ENCODE measurements around the gene HORMAD2. TPM values are rescaled to one million over a fixed set of nuclear protein-coding genes. Genes with fewer than 3 reads are reported as not detected.
"Not testable (repeated sequence)": the region's sequence is repeated elsewhere in the genome, so short reads cannot be mapped to it uniquely, and the experiment has no call there.

The HORMAD2 gene
- total RNA-seq, 1 experiment from 2014 or later = not detected

DNA sequence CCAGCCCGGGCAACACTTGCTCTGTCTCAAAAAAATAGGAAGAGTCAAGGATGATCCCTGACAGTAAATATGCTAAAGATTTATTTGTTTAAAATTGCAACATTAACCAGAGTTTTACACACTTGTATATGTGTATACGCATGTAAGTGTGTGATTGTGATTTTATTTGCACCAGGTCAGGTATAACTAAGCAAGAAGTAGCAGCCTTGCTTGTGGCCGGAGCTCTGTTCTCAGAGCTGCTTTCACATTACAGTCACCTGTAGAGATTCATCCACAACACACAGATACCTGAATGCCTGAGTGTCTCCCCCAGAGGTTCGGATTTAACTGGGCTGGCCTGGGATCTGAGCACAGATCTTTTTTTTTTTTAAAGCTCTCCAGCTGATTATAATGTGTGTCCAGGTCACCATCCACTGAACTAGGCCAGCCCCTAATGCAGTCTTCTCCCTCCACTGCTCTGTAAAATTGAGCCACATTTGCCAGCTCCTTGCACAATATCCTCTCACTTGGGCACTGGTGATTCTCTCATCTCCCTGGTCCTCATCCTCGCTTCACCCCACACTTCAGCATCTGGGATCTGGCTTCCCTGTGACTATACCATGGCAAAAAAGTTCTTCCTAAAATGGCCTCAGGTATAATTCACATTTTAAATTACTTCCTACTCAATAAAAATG lies 118.0 kb downstream of the HORMAD2 start:
- no peak for DNase-seq
- peak overlapping the region; percentile 99 for H3K27ac ChIP-seq
- intact Hi-C loops (cut with micrococcal nuclease; ENCODE audit: unreplicated experiment) = no loop called here
- H4K20me1 ChIP-seq (ENCODE audit: insufficient read depth) = no peaks in the 10 kb centered on the region
- H3K9me2 ChIP-seq (ENCODE audit: insufficient read depth) = no peaks in the 10 kb centered on the region
- H3K4me2 ChIP-seq = no peak overlapping the region
- BruUV-seq (replicated peaks) = no TSS peak
- no peaks in the 10 kb centered on the region for H3K36me3 ChIP-seq (ENCODE audit: low read depth)
- H3K4me3 ChIP-seq = no peak overlapping the region
- 0 out of 2 replicates have a peak, but pooled peaks cover 5% of the 10 kb centered on the region for H3K9me3 ChIP-seq (ENCODE audit: insufficient read depth, low read depth)
- H3K4me1 ChIP-seq (replicated peaks; ENCODE audit: insufficient read depth) = peaks cover 75% of the 10 kb centered on the region
- POLR2A ChIA-PET (ENCODE audit: unreplicated experiment) = interaction anchor here (0.7 kb wide), 1 partner anchor 104 kb away, joined by 4 read pairs; no protein-coding TSS in a partner anchor
- peaks cover 79% of the 10 kb centered on the region for H3F3A ChIP-seq (ENCODE audit: insufficient read depth, low read depth)
- no peak overlapping the region for H2AFZ ChIP-seq
- no peak for TF ChIP-seq EZH2 (IDR thresholded peaks at IDR 0.05; ENCODE audit: low read depth)
- TF ChIP-seq, protein P1, sequence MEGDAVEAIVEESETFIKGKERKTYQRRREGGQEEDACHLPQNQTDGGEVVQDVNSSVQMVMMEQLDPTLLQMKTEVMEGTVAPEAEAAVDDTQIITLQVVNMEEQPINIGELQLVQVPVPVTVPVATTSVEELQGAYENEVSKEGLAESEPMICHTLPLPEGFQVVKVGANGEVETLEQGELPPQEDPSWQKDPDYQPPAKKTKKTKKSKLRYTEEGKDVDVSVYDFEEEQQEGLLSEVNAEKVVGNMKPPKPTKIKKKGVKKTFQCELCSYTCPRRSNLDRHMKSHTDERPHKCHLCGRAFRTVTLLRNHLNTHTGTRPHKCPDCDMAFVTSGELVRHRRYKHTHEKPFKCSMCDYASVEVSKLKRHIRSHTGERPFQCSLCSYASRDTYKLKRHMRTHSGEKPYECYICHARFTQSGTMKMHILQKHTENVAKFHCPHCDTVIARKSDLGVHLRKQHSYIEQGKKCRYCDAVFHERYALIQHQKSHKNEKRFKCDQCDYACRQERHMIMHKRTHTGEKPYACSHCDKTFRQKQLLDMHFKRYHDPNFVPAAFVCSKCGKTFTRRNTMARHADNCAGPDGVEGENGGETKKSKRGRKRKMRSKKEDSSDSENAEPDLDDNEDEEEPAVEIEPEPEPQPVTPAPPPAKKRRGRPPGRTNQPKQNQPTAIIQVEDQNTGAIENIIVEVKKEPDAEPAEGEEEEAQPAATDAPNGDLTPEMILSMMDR (conservative IDR thresholded peaks at IDR 0.05) = no peak
- H3K27me3 ChIP-seq (ENCODE audit: insufficient read depth, low read depth) = no peaks in the 10 kb centered on the region
- CTCF ChIA-PET = no interaction called here
- H3K79me2 ChIP-seq (ENCODE audit: low read depth) = no peaks in the 10 kb centered on the region

DNA sequence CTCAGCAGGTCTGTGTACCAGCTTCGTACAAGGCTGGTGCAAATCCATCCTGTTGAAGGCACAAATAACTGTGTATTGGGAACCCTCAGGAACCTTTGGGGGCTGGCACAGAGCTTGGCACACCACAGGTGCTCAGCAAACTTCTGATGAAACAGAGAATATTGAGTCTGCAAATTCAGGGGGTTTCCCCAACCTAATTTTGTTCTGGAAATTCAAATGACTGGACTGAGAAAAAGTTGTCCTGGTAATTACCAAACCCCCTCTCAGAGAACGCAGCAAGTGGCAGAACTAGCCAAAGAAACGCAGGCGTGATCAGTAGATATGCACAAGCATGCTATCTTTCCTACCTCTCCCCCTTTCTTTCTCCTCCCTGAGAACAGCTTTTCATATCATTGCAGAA lies 118.7 kb downstream of the HORMAD2 start:
- POLR2A ChIA-PET (ENCODE audit: unreplicated experiment) = interaction anchor here (0.7 kb wide), 1 partner anchor 103 kb away, joined by 4 read pairs; no protein-coding TSS in a partner anchor
- peak overlapping the region; percentile 99 for H3K27ac ChIP-seq
- intact Hi-C loops (cut with micrococcal nuclease; ENCODE audit: unreplicated experiment) = no loop called here
- CTCF ChIA-PET = no interaction called here
- BruUV-seq (replicated peaks) = no TSS peak
- DNase-seq = no peak
- H2AFZ ChIP-seq = no peak overlapping the region
- H3K4me1 ChIP-seq (replicated peaks; ENCODE audit: insufficient read depth) = peaks cover 75% of the 10 kb centered on the region
- no peak overlapping the region for H3K4me2 ChIP-seq
- no peaks in the 10 kb centered on the region for H3K79me2 ChIP-seq (ENCODE audit: low read depth)
- peaks cover 79% of the 10 kb centered on the region for H3F3A ChIP-seq (ENCODE audit: insufficient read depth, low read depth)
- no peaks in the 10 kb centered on the region for H3K36me3 ChIP-seq (ENCODE audit: low read depth)
- H3K27me3 ChIP-seq (ENCODE audit: insufficient read depth, low read depth) = no peaks in the 10 kb centered on the region
- no peak for TF ChIP-seq EZH2 (IDR thresholded peaks at IDR 0.05; ENCODE audit: low read depth)
- H4K20me1 ChIP-seq (ENCODE audit: insufficient read depth) = no peaks in the 10 kb centered on the region
- H3K9me3 ChIP-seq (ENCODE audit: insufficient read depth, low read depth) = 0 out of 2 replicates have a peak, but pooled peaks cover 5% of the 10 kb centered on the region
- no peaks in the 10 kb centered on the region for H3K9me2 ChIP-seq (ENCODE audit: insufficient read depth)
- H3K4me3 ChIP-seq = no peak overlapping the region

DNA sequence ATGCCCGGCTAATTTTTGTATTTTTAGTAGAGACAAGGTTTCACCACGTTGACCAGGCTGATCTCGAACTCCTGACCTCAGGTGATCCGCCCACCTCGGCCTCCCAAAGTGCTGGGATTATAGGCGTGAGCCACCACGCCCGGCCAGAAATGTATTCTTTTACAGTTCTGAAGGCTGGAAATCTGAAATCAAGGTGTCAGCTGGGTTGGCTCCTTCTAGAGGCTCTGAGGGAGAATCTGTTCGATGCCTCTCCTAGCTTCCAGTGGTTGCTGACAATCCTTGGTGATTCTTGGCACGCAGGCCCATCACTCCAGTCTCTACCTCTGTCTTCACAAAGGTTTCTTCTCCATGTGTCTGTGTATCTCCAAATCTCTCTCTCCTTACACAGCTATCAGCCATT lies 120.6 kb downstream of the HORMAD2 start:
- H3K9me2 ChIP-seq (ENCODE audit: insufficient read depth); BruUV-seq (replicated peaks); DNase-seq; POLR2A ChIA-PET (ENCODE audit: unreplicated experiment); H3K27me3 ChIP-seq (ENCODE audit: insufficient read depth, low read depth); intact Hi-C loops (cut with micrococcal nuclease; ENCODE audit: unreplicated experiment); H3K36me3 ChIP-seq (ENCODE audit: low read depth); H3K4me3 ChIP-seq; H3K4me2 ChIP-seq; H4K20me1 ChIP-seq (ENCODE audit: insufficient read depth); H3K79me2 ChIP-seq (ENCODE audit: low read depth); H2AFZ ChIP-seq; H3K9me3 ChIP-seq (ENCODE audit: insufficient read depth, low read depth): not testable (repeated sequence)
- H3K4me1 ChIP-seq (replicated peaks; ENCODE audit: insufficient read depth) = peaks cover 75% of the 10 kb centered on the region
- H3K27ac ChIP-seq = peak overlapping the region; percentile 17; the same call in 1 of the 2 replicates
- H3F3A ChIP-seq (ENCODE audit: insufficient read depth, low read depth) = peaks cover 79% of the 10 kb centered on the region
- CTCF ChIA-PET = interaction anchor here (0.7 kb wide), 1 partner anchor 361 kb away, joined by 6 read pairs; no protein-coding TSS in a partner anchor

DNA sequence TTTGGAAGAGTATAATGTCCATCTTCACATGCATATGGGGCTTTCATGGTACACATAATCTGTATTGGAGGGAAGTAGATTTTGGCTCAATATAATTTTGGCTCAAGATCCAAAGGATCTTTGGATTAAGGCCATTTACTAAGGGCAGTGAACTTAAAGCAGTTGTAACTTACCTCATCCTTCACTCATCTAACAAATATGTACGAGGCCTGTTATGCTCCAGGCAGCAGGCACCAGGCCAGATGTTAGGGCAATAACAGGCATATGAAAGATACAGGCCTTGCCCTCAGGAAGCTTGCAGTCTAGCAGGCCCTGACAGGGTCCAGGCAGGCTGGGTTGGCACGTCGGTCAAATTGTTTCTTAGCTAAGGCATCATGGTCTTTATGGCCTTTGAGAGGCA lies 121.7 kb downstream of the HORMAD2 start:
- Histone ChIP-seq H3K27me3 (ENCODE audit: insufficient read depth, low read depth) (no peaks in the 10 kb centered on the region), H4K20me1 (ENCODE audit: insufficient read depth) (no peaks in the 10 kb centered on the region), H3K79me2 (ENCODE audit: low read depth) (no peaks in the 10 kb centered on the region), H3K9me3 (ENCODE audit: insufficient read depth, low read depth) (0 out of 2 replicates have a peak, but pooled peaks cover 5% of the 10 kb centered on the region), H3F3A (ENCODE audit: insufficient read depth, low read depth) (peaks cover 81% of the 10 kb centered on the region), H3K36me3 (ENCODE audit: low read depth) (no peaks in the 10 kb centered on the region), H3K4me2 (peak overlapping the region; percentile 43), H3K4me1 (replicated peaks; ENCODE audit: insufficient read depth) (peaks cover 78% of the 10 kb centered on the region), H3K27ac (peak overlapping the region; percentile 98), H3K4me3 (no peak overlapping the region), H2AFZ (no peak overlapping the region), H3K9me2 (ENCODE audit: insufficient read depth) (no peaks in the 10 kb centered on the region)
- peak in 1 of 2 experiments; percentile 45 for DNase-seq
- no TSS peak for BruUV-seq (replicated peaks)
- no peak for TF ChIP-seq EZH2 (IDR thresholded peaks at IDR 0.05; ENCODE audit: low read depth)
- TF ChIP-seq, protein P1 (conservative IDR thresholded peaks at IDR 0.05) = no peak
- POLR2A ChIA-PET (ENCODE audit: unreplicated experiment) = interaction anchor here (0.5 to 0.6 kb wide), 3 partner anchors 34 to 111 kb away, joined by 3 to 7 read pairs (median 4); no protein-coding TSS in a partner anchor
- CTCF ChIA-PET = interaction anchor here (0.6 kb wide), 1 partner anchor 58 kb away, joined by 3 read pairs; no protein-coding TSS in a partner anchor
- intact Hi-C loops (cut with micrococcal nuclease; ENCODE audit: unreplicated experiment) = no loop called here
